GM18870 (cell line): ENCODE measurements around the gene OR14A16.

Source experiments
- ATAC-seq: cut with Tn5 transposase; IDR thresholded peaks from one replicate; pipeline ENCODE4 v1.9.1; 2021; ENCODE audit warnings: moderate library complexity; ENCODE audit not compliant: unreplicated experiment

The OR14A16 gene

GRCh38 chr1:247824023-247824422, at the start of gene OR14A16:
TSS of gene OR14A16 (minus strand) at chr1:247824119. CDS start at chr1:247815729, 8,390 bp downstream.
- ATAC-seq = no peak

- ATAC-seq = no peak
These were observed 41.5 kb upstream of the OR14A16 start for GRCh38 chr1:247865416-247865815.

- no peak for ATAC-seq
These were observed 40.7 kb upstream of the OR14A16 start for GRCh38 chr1:247864644-247865043.

- ATAC-seq = no peak
These were observed 38.8 kb upstream of the OR14A16 start for GRCh38 chr1:247862756-247863155.

GRCh38 chr1:247857985-247858619, 34.2 kb upstream of the OR14A16 start:
- ATAC-seq = no peak

GRCh38 chr1:247857069-247857984, 33.4 kb upstream of the OR14A16 start, which contains the start of gene TRIM58:
TSS of gene TRIM58 (plus strand) at chr1:247857187. CDS start at chr1:247857247, 60 bp downstream.
- ATAC-seq = no peak

- no peak for ATAC-seq
These were observed 32.0 kb upstream of the OR14A16 start for GRCh38 chr1:247855911-247856310.

- no peak for ATAC-seq
These were observed 31.1 kb upstream of the OR14A16 start for GRCh38 chr1:247854899-247855545.

GRCh38 chr1:247849616-247850015, 25.7 kb upstream of the OR14A16 start:
- no peak for ATAC-seq

- ATAC-seq = no peak
These were observed 24.4 kb upstream of the OR14A16 start for GRCh38 chr1:247848346-247848745.

- ATAC-seq = no peak
These were observed 21.7 kb upstream of the OR14A16 start for GRCh38 chr1:247845693-247846017.

GRCh38 chr1:247845011-247845692, 21.2 kb upstream of the OR14A16 start:
- ATAC-seq = no peak

GRCh38 chr1:247843411-247843810, 19.5 kb upstream of the OR14A16 start:
- no peak for ATAC-seq

GRCh38 chr1:247841796-247842195, 17.9 kb upstream of the OR14A16 start, which contains the start of gene OR11L1:
TSS of gene OR11L1 (minus strand) at chr1:247841896. CDS start at chr1:247841896, 0 bp downstream.
- no peak for ATAC-seq

- no peak for ATAC-seq
These were observed 16.9 kb upstream of the OR14A16 start for GRCh38 chr1:247840818-247841217.

- no peak for ATAC-seq
These were observed 9.7 kb upstream of the OR14A16 start for GRCh38 chr1:247833601-247834000.

GRCh38 chr1:247829656-247830055, 5.7 kb upstream of the OR14A16 start:
- ATAC-seq = no peak

GRCh38 chr1:247825362-247825761, 1.4 kb upstream of the OR14A16 start:
- ATAC-seq = no peak

GRCh38 chr1:247822060-247822459, 1.9 kb downstream of the OR14A16 start:
- no peak for ATAC-seq

GRCh38 chr1:247812637-247813036, 11.3 kb downstream of the OR14A16 start:
- no peak for ATAC-seq

GRCh38 chr1:247797518-247797917, 26.4 kb downstream of the OR14A16 start:
- no peak for ATAC-seq
